ENCODE data around the gene IFT20. TPM values are rescaled to one million over a fixed set of nuclear protein-coding genes. Genes with fewer than 3 reads are reported as not detected.
A peak's percentile ranks its signal among the peaks of the same experiment; 100 is the strongest.

Gene IFT20
- polyA plus RNA-seq, 2 of the 4 experiments (the other 2 are of a cell fraction): 56.8 to 72.1 TPM

DNA sequence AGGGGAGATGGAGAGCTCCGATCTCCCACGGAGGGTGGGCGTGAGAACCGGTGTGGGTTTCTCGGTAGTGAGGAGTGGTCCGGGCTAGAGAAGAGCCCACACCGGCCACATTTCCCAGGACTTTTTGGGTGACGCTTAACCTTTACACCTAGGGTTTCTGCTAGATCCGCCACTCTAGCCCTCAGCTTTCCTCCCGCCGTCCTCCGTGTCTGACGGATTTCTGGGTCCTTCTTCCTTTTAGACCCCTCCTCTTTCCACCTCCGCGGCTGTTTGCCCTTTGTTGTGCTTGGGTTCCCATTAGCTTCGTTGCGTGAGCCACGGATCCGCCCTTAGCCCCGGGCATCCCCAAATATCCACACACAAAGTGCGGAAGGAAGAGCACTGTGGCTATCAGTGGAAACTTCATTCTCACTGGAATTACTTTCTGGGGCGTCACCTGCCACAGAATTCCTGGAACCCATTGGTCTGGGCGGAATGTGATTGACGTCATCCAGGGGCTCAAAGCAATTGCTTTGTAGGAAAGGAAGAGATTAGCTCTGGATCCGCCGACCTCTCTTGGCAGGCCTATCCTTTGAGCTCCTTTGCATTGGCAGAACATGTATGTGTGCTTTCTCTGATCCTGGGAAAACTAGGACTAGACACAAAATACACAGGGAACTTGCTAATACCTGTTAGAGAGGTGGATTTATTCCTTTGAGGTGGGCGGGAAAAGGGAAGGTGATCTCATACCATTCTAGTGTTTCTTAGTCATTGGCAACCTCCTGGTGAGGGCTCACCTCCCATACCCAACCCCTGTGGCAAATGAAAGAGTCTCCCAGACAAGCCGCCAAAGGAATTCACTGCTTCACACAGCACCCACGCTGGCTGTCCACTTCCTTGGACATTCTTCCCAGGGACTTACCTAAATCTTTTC is 943 bp upstream of the IFT20 start:
- DNase-seq (ENCODE audit: low read depth in 1 of 2, low spot score in 1 of 2): peak; percentile 77 to 85
- ChIA-PET CTCF (interaction anchor here (0.7 to 7.0 kb wide), 13 partner anchors 10 to 110 kb away, joined by 3 to 41 read pairs (median 7); partner anchors contain the start of genes POLDIP2, TMEM97 and VTN), POLR2A (interaction anchor here (0.6 to 2.1 kb wide), 22 partner anchors 10 to 444 kb away, joined by 3 to 65 read pairs (median 4); partner anchors contain the start of genes POLDIP2, SARM1, SEBOX and SLC46A1)
- peak; percentile 54 to 61 for ATAC-seq
- H3K4me3 ChIP-seq: peak overlapping the region; percentile 86
- peak; percentile 46 for FAIRE-seq
- no peak for TF ChIP-seq NFE2L2 (conservative IDR thresholded peaks at IDR 0.05; ENCODE audit: low read length)
- TF ChIP-seq, protein P1, sequence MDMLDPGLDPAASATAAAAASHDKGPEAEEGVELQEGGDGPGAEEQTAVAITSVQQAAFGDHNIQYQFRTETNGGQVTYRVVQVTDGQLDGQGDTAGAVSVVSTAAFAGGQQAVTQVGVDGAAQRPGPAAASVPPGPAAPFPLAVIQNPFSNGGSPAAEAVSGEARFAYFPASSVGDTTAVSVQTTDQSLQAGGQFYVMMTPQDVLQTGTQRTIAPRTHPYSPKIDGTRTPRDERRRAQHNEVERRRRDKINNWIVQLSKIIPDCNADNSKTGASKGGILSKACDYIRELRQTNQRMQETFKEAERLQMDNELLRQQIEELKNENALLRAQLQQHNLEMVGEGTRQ (IDR thresholded peaks at IDR 0.05): 0 out of 2 replicates have a peak, but pooled peaks have one; percentile 31
- TF ChIP-seq JUN (IDR thresholded peaks at IDR 0.05): no peak; a peak in 1 of 5 replicates
- TF ChIP-seq CEBPB (IDR thresholded peaks at IDR 0.05): no peak
- no peak for TF ChIP-seq CBX8 (IDR thresholded peaks at IDR 0.05)
- TF ChIP-seq CBX2 (IDR thresholded peaks at IDR 0.05; ENCODE audit: borderline replicate concordance, low read depth): no peak
- TF ChIP-seq, protein P2, sequence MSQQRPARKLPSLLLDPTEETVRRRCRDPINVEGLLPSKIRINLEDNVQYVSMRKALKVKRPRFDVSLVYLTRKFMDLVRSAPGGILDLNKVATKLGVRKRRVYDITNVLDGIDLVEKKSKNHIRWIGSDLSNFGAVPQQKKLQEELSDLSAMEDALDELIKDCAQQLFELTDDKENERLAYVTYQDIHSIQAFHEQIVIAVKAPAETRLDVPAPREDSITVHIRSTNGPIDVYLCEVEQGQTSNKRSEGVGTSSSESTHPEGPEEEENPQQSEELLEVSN (IDR thresholded peaks at IDR 0.05; ENCODE audit: borderline replicate concordance, low read depth): no peak
- TF ChIP-seq, protein P3, sequence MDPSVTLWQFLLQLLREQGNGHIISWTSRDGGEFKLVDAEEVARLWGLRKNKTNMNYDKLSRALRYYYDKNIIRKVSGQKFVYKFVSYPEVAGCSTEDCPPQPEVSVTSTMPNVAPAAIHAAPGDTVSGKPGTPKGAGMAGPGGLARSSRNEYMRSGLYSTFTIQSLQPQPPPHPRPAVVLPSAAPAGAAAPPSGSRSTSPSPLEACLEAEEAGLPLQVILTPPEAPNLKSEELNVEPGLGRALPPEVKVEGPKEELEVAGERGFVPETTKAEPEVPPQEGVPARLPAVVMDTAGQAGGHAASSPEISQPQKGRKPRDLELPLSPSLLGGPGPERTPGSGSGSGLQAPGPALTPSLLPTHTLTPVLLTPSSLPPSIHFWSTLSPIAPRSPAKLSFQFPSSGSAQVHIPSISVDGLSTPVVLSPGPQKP (IDR thresholded peaks at IDR 0.05; ENCODE audit: low read depth, low read length): no peak
- no peak for TF ChIP-seq RCOR1 (IDR thresholded peaks at IDR 0.05; ENCODE audit: low read depth, low read length)
- peak; percentile 11 for TF ChIP-seq PHF8 (IDR thresholded peaks at IDR 0.05; ENCODE audit: borderline replicate concordance, low read depth)
- TF ChIP-seq POLR2AphosphoS2 (conservative IDR thresholded peaks at IDR 0.05; ENCODE audit: low read length): peak; percentile 72; the same call in 1 of the 2 replicates
- TF ChIP-seq, protein P4, sequence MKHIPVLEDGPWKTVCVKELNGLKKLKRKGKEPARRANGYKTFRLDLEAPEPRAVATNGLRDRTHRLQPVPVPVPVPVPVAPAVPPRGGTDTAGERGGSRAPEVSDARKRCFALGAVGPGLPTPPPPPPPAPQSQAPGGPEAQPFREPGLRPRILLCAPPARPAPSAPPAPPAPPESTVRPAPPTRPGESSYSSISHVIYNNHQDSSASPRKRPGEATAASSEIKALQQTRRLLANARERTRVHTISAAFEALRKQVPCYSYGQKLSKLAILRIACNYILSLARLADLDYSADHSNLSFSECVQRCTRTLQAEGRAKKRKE (CRISPR knock-in tag; IDR thresholded peaks at IDR 0.05; ENCODE audit: low read depth): no peak
- no peak for TF ChIP-seq CHD4 (IDR thresholded peaks at IDR 0.05; ENCODE audit: borderline replicate concordance)
- TF ChIP-seq GATA3 (IDR thresholded peaks at IDR 0.05; ENCODE audit: borderline replicate concordance): no peak
- TF ChIP-seq FOSB (CRISPR knock-in tag; IDR thresholded peaks at IDR 0.05): 0 out of 2 replicates have a peak, but pooled peaks have one; percentile 49
- peak; percentile 50; the same call in 1 of the 2 replicates for TF ChIP-seq HOXB5 (CRISPR knock-in tag; IDR thresholded peaks at IDR 0.05)
- TF ChIP-seq, protein P5, sequence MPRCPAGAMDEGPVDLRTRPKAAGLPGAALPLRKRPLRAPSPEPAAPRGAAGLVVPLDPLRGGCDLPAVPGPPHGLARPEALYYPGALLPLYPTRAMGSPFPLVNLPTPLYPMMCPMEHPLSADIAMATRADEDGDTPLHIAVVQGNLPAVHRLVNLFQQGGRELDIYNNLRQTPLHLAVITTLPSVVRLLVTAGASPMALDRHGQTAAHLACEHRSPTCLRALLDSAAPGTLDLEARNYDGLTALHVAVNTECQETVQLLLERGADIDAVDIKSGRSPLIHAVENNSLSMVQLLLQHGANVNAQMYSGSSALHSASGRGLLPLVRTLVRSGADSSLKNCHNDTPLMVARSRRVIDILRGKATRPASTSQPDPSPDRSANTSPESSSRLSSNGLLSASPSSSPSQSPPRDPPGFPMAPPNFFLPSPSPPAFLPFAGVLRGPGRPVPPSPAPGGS (IDR thresholded peaks at IDR 0.05): no peak
- TF ChIP-seq ZSCAN20 (CRISPR knock-in tag; IDR thresholded peaks at IDR 0.05): no peak
- TF ChIP-seq MAFK (IDR thresholded peaks at IDR 0.05; ENCODE audit: partially characterized antibody): no peak
- TF ChIP-seq TP53 (CRISPR knock-in tag; IDR thresholded peaks at IDR 0.05): 0 out of 2 replicates have a peak, but pooled peaks have one; percentile 36
- TF ChIP-seq, protein P6, sequence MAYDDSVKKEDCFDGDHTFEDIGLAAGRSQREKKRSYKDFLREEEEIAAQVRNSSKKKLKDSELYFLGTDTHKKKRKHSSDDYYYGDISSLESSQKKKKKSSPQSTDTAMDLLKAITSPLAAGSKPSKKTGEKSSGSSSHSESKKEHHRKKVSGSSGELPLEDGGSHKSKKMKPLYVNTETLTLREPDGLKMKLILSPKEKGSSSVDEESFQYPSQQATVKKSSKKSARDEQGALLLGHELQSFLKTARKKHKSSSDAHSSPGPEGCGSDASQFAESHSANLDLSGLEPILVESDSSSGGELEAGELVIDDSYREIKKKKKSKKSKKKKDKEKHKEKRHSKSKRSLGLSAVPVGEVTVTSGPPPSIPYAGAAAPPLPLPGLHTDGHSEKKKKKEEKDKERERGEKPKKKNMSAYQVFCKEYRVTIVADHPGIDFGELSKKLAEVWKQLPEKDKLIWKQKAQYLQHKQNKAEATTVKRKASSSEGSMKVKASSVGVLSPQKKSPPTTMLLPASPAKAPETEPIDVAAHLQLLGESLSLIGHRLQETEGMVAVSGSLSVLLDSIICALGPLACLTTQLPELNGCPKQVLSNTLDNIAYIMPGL (CRISPR knock-in tag; IDR thresholded peaks at IDR 0.05; ENCODE audit: borderline replicate concordance): no peak
- TF ChIP-seq ESRRA (IDR thresholded peaks at IDR 0.05; ENCODE audit: borderline replicate concordance, low read length): no peak
- no peak for TF ChIP-seq RNF2 (IDR thresholded peaks at IDR 0.05; ENCODE audit: borderline replicate concordance, low read depth)
- no peak for TF ChIP-seq KDM5A (IDR thresholded peaks at IDR 0.05)
- TF ChIP-seq TFCP2L1 (CRISPR knock-in tag; IDR thresholded peaks at IDR 0.05): peak; percentile 85; the same call in 1 of the 2 replicates
- no peak for TF ChIP-seq HOXA7 (CRISPR knock-in tag; IDR thresholded peaks at IDR 0.05)
- TF ChIP-seq EHMT2 (IDR thresholded peaks at IDR 0.05; ENCODE audit: low read depth): no peak
- TF ChIP-seq MYC (IDR thresholded peaks at IDR 0.05; ENCODE audit: borderline replicate concordance, low read length): 0 out of 2 replicates have a peak, but pooled peaks have one; percentile 35
- TF ChIP-seq JUNB (IDR thresholded peaks at IDR 0.05): no peak
- no peak for TF ChIP-seq RFX5 (IDR thresholded peaks at IDR 0.05)
- TF ChIP-seq EHF (CRISPR knock-in tag; IDR thresholded peaks at IDR 0.05): no peak
- H3K4me1 ChIP-seq: peaks cover 31% of the 10 kb centered on the region
- H3K4me2 ChIP-seq: peak overlapping the region; percentile 94
- WGBS (ENCODE audit: missing lambda C conversion rate): 2% methylated on average over 29 of the region's 29 CpGs
- no peaks in the 10 kb centered on the region for H3K9me3 ChIP-seq
- peak overlapping the region; percentile 87 to 92 for H3K27ac ChIP-seq
